GM23248 (cell line): ENCODE measurements around the gene ABHD12B. TPM values are rescaled to one million over a fixed set of nuclear protein-coding genes. Genes with fewer than 3 reads are reported as not detected.

ENCODE experiments used
- DNase-seq: peaks from one replicate; pipeline ENCODE4 v3.0.0-alpha.2; 2015
- H2AFZ ChIP-seq: fragments of 200-600 bp; sonication (generic); 2 replicates; pipeline ENCODE4 v1.6.1; 2016; ENCODE audit warnings: antibody characterized with exemption
- H3F3A ChIP-seq: fragments of 200-600 bp; sonication (generic); 2 replicates; pipeline ENCODE4 v1.6.1; 2016; ENCODE audit warnings: mild to moderate bottlenecking, antibody characterized with exemption, mixed run types; ENCODE audit not compliant: insufficient read depth
- H3K27ac ChIP-seq: fragments of 200-600 bp; sonication (generic); 2 replicates; pipeline ENCODE4 v1.5.1; 2016; ENCODE audit warnings: mild to moderate bottlenecking
- H3K27me3 ChIP-seq: fragments of 200-600 bp; sonication (generic); replicated peaks from 2 replicates; pipeline ENCODE4 v1.6.1; 2016; ENCODE audit warnings: mild to moderate bottlenecking; ENCODE audit not compliant: insufficient read depth
- H3K36me3 ChIP-seq: fragments of 200-600 bp; sonication (generic); 2 replicates; pipeline ENCODE4 v1.6.1; 2016; ENCODE audit warnings: low read depth, mild to moderate bottlenecking
- H3K4me1 ChIP-seq: fragments of 200-600 bp; sonication (generic); 2 replicates; pipeline ENCODE4 v1.6.1; 2016; ENCODE audit warnings: mild to moderate bottlenecking; ENCODE audit not compliant: insufficient read depth
- H3K4me2 ChIP-seq: fragments of 200-600 bp; sonication (generic); one replicate; pipeline ENCODE4 v1.6.1; 2016; ENCODE audit warnings: mild to moderate bottlenecking; ENCODE audit not compliant: unreplicated experiment
- H3K4me3 ChIP-seq: fragments of 200-600 bp; sonication (generic); 2 replicates; pipeline ENCODE4 v1.5.1; 2016; ENCODE audit warnings: mild to moderate bottlenecking
- H3K79me2 ChIP-seq: fragments of 200-600 bp; sonication (generic); 2 replicates; pipeline ENCODE4 v1.6.1; 2016; ENCODE audit warnings: mild to moderate bottlenecking; ENCODE audit not compliant: insufficient read depth
- H3K9ac ChIP-seq: fragments of 200-600 bp; sonication (generic); 2 replicates; pipeline ENCODE4 v1.6.1; 2016; ENCODE audit warnings: mild to moderate bottlenecking
- H3K9me2 ChIP-seq: fragments of 200-600 bp; sonication (generic); 2 replicates; pipeline ENCODE4 v1.6.1; 2016; ENCODE audit warnings: mixed run types, mild to moderate bottlenecking, moderate library complexity; ENCODE audit not compliant: insufficient read depth
- H3K9me3 ChIP-seq: fragments of 200-600 bp; sonication (generic); one replicate; pipeline ENCODE4 v1.6.1; 2017; ENCODE audit warnings: low read depth
- H4K20me1 ChIP-seq: fragments of 200-600 bp; sonication (generic); 2 replicates; pipeline ENCODE4 v1.6.0; 2016; ENCODE audit not compliant: insufficient read depth
- EZH2 ChIP-seq: fragments of 200-600 bp; sonication (generic); IDR thresholded peaks from 2 replicates; pipeline ENCODE4 v1.6.1; 2018; ENCODE audit warnings: antibody characterized with exemption, mild to moderate bottlenecking; ENCODE audit not compliant: insufficient read depth, poor library complexity, severe bottlenecking
- EZH2phosphoT487 ChIP-seq: fragments of 200-600 bp; sonication (generic); IDR thresholded peaks from 2 replicates; pipeline ENCODE4 v1.6.1; 2018; ENCODE audit warnings: antibody characterized with exemption, moderate library complexity, mild to moderate bottlenecking, low read depth; ENCODE audit not compliant: insufficient read depth
- WGBS, 2 experiments: methylation state at CpG; one replicate each; pipeline ENCODE4 v1.1.6; 2015 to 2017; ENCODE audit warnings: low lambda C conversion rate in 2 of 2, low coverage in 1 of 2; ENCODE audit errors: missing lambda C conversion rate in 2 of 2; 5-methylcytosine and 5-hydroxymethylcytosine counted together
- in situ Hi-C: fragments of 300-500 bp; cut with MboI; formaldehyde crosslinking; loops from 2 replicates; pipeline ENCODE4 v1.15.0; 2020
- polyA plus RNA-seq: library from polyadenylated mRNA; unstranded; fragments of >200 nt; fragmentation: Nextera tagmentation; extraction: Ambion mirVana; gene quantifications from 2 replicates; pipeline ENCODE4 v1.2.1, GENCODE V29; 2016
- total RNA-seq: library from RNA; depleted of rRNA; stranded (reverse); fragments of >200 nt; shearing (Covaris generic); gene quantifications from 2 replicates; pipeline ENCODE4 v1.2.3, GENCODE V29; 2014

ABHD12B gene
- total and polyA plus RNA-seq, 2 experiments from 2014 or later: 0.31 TPM; not detected in 1

- H3K9me3 ChIP-seq: no peaks in the 10 kb centered on the region
- H3K4me3 ChIP-seq: peak overlapping the region; percentile 88
- peaks cover 18% of the 10 kb centered on the region for H4K20me1 ChIP-seq
- H3K79me2 ChIP-seq: peaks cover 53% of the 10 kb centered on the region
- no peak for TF ChIP-seq EZH2
- in situ Hi-C loops: no loop called here
- peaks cover 9% of the 10 kb centered on the region for H3F3A ChIP-seq
- peak overlapping the region; percentile 55 for H2AFZ ChIP-seq
- H3K9me2 ChIP-seq: no peaks in the 10 kb centered on the region
- H3K4me2 ChIP-seq: peak overlapping the region; percentile 79
- 17 to 18% methylated on average over 14 of the region's 14 CpGs for WGBS, 2 experiments
- 0 out of 2 replicates have a peak overlapping the region, but pooled peaks have one; percentile 2 for H3K27ac ChIP-seq
- H3K36me3 ChIP-seq: no peaks in the 10 kb centered on the region
- no peaks in the 10 kb centered on the region for H3K27me3 ChIP-seq
- H3K4me1 ChIP-seq: peaks cover 14% of the 10 kb centered on the region
- DNase-seq: peak; percentile 35
- H3K9ac ChIP-seq: peak overlapping the region; percentile 80
Observed at GRCh38 chr14:50829489-50830043, 42.3 kb upstream of the ABHD12B start.

GRCh38 chr14:50830044-50830931, 41.6 kb upstream of the ABHD12B start:
- Histone ChIP-seq H3K9me2 (no peaks in the 10 kb centered on the region), H3K79me2 (peaks cover 45% of the 10 kb centered on the region), H3K27ac (peak overlapping the region; percentile 39; the same call in 1 of the 2 replicates), H3K4me1 (peaks cover 14% of the 10 kb centered on the region), H3K27me3 (no peaks in the 10 kb centered on the region), H3K9ac (peak overlapping the region; percentile 80), H3K4me2 (peak overlapping the region; percentile 79), H3K36me3 (no peaks in the 10 kb centered on the region), H3K9me3 (no peaks in the 10 kb centered on the region), H3F3A (peaks cover 9% of the 10 kb centered on the region), H4K20me1 (peaks cover 18% of the 10 kb centered on the region), H2AFZ (peak overlapping the region; percentile 73), H3K4me3 (peak overlapping the region; percentile 88)
- peak; percentile 69 for DNase-seq
- in situ Hi-C loops: no loop called here
- TF ChIP-seq EZH2: no peak
- no peak for TF ChIP-seq EZH2phosphoT487
- WGBS, 2 experiments: 1% methylated on average over 58 to 61 of the region's 93 CpGs

GRCh38 chr14:50830932-50831725, 40.7 kb upstream of the ABHD12B start, which contains the start of gene NIN:
NIN (minus strand) TSS chr14:50831162; CDS start chr14:50822056, 9,106 bp downstream.
- Histone ChIP-seq H3K27ac (peak within 1 kb of the TSS; percentile 39), H3K9me2 (no peaks in the 10 kb centered on the region), H3K4me1 (peaks cover 14% of the 10 kb centered on the region), H3K9me3 (no peaks in the 10 kb centered on the region), H4K20me1 (peaks cover 18% of the 10 kb centered on the region), H3K4me2 (peak within 1 kb of the TSS; percentile 86), H3F3A (peaks cover 9% of the 10 kb centered on the region), H3K9ac (peak within 1 kb of the TSS; percentile 80), H3K4me3 (peak within 1 kb of the TSS; percentile 88), H2AFZ (peak within 1 kb of the TSS; percentile 98), H3K36me3 (no peaks in the 10 kb centered on the region), H3K79me2 (peaks cover 37% of the 10 kb centered on the region), H3K27me3 (no peaks in the 10 kb centered on the region)
- in situ Hi-C loops: no loop called here
- WGBS, 2 experiments: 1 to 2% methylated on average over 60 to 64 of the region's 97 CpGs
- DNase-seq: peak; percentile 95
- TF ChIP-seq EZH2phosphoT487 (no peak), EZH2 (no peak)

- H3K27ac ChIP-seq: no peak overlapping the region
- peak overlapping the region; percentile 86 for H3K4me2 ChIP-seq
- no peaks in the 10 kb centered on the region for H3K36me3 ChIP-seq
- peak overlapping the region; percentile 88 for H3K4me3 ChIP-seq
- 3 to 4% methylated on average over 10 of the region's 10 CpGs for WGBS, 2 experiments
- H3K79me2 ChIP-seq: peaks cover 31% of the 10 kb centered on the region
- H3K9me3 ChIP-seq: no peaks in the 10 kb centered on the region
- H2AFZ ChIP-seq: peak overlapping the region; percentile 98
- peak overlapping the region; percentile 76 for H3K9ac ChIP-seq
- TF ChIP-seq EZH2 (no peak), EZH2phosphoT487 (no peak)
- peaks cover 18% of the 10 kb centered on the region for H4K20me1 ChIP-seq
- DNase-seq: peak; percentile 41
- no peaks in the 10 kb centered on the region for H3K27me3 ChIP-seq
- in situ Hi-C loops: no loop called here
- H3F3A ChIP-seq: peaks cover 9% of the 10 kb centered on the region
- H3K9me2 ChIP-seq: no peaks in the 10 kb centered on the region
- H3K4me1 ChIP-seq: peaks cover 14% of the 10 kb centered on the region
Observed at GRCh38 chr14:50831726-50832168, 40.1 kb upstream of the ABHD12B start.
